WI38 (cell line): Measurements from ENCODE around the gene MRPS18C.
"Not testable (repeated sequence)": the region's sequence is repeated elsewhere in the genome, so short reads cannot be mapped to it uniquely, and the experiment has no call there.

ENCODE experiments used
- H3K4me3 ChIP-seq: 2 replicates; pipeline ENCODE4 v1.5.1; 2011; ENCODE audit warnings: low read depth, mild to moderate bottlenecking, control low read depth, low read length
- TF ChIP-seq, protein P1 (sequence below): IDR thresholded peaks from 2 replicates; pipeline ENCODE4 v1.5.1; 2012; ENCODE audit warnings: low read depth, mild to moderate bottlenecking, control low read depth, low read length

The MRPS18C gene

DNA sequence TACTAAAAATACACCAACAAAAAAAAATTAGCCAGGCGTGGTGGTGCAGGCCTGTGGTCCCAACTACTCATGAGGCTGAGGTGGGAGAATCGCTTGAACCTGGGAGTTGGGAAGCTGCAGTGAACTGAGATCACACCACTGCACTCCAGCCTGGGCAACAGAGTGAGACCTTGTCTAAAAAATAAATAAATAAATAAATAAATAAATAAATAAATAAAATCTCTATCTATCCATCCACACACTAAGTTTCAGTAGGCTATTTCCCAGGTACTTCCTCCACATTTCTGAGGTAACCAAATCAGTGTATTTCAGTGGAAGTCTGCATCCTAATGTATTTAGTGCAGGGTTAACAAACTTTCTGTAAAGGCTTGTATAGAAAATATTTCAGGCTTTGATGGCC, 18.1 kb downstream of the MRPS18C start:
- TF ChIP-seq, protein P1, sequence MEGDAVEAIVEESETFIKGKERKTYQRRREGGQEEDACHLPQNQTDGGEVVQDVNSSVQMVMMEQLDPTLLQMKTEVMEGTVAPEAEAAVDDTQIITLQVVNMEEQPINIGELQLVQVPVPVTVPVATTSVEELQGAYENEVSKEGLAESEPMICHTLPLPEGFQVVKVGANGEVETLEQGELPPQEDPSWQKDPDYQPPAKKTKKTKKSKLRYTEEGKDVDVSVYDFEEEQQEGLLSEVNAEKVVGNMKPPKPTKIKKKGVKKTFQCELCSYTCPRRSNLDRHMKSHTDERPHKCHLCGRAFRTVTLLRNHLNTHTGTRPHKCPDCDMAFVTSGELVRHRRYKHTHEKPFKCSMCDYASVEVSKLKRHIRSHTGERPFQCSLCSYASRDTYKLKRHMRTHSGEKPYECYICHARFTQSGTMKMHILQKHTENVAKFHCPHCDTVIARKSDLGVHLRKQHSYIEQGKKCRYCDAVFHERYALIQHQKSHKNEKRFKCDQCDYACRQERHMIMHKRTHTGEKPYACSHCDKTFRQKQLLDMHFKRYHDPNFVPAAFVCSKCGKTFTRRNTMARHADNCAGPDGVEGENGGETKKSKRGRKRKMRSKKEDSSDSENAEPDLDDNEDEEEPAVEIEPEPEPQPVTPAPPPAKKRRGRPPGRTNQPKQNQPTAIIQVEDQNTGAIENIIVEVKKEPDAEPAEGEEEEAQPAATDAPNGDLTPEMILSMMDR: no peak
- no peak overlapping the region for H3K4me3 ChIP-seq

DNA sequence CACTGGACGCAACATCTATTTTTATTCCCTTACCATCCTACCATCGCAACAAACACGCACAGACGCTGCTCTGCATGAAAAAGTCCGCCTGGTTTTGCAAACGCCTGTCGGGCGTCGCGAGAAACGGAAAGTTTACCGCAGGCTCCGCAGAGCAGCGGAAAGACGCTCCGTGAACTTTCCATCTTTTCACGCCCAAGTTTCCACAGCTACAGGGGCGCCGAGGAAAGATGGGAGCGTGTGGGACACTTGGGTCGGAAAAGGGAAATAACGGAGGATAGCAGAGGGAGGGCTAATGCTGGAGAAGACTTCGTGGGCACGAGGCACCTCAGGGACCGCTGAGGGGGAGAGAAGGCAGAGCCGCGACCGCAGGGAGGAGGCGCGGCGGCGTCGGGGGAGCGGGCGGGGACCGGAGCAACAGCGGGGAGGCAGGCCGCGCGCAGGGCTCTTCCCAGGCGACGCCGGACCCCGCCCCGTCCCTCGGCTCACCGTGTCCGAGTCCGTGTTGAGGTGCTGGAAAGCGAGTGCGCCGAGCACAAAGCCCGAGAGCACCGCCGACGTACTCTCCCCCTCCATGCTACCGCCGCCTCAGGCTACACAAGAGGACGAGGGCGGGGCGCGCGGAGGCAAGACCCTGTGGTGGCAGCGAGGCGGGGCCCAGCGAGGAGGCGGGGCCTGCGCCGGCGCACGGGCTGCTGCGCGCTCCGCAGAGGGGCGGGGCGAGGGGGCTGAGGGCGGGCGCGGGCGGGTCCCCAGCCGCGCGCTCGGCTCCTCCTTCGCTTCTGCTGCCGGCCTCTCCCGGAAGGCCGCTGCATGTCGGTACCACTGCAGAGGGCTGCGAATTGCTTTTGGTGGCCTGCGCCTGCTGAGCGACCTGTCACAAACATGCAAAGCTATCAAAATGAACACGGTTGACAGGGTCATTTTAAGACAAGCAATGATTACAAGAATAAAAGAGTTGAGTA, 28.9 kb downstream of the MRPS18C start, which contains the start of gene ABRAXAS1:
ABRAXAS1 (minus strand) TSS at position 601 of the 962 bp plus-strand sequence; CDS start at position 573, 28 bp downstream.
- H3K4me3 ChIP-seq: peak within 1 kb of the TSS; percentile 86
- TF ChIP-seq, protein P1: no peak

- TF ChIP-seq, protein P1: no peak
- H3K4me3 ChIP-seq: no peak overlapping the region
Observed at GRCh38 chr4:83486457-83487129, 30.7 kb downstream of the MRPS18C start.

GRCh38 chr4:83489711-83490326, 34.0 kb downstream of the MRPS18C start:
- TF ChIP-seq, protein P1: no peak
- H3K4me3 ChIP-seq: no peak overlapping the region

GRCh38 chr4:83490876-83491450, 35.1 kb downstream of the MRPS18C start:
- H3K4me3 ChIP-seq: no peak overlapping the region
- TF ChIP-seq, protein P1: peak; percentile 85

GRCh38 chr4:83496085-83496917, 40.4 kb downstream of the MRPS18C start:
- H3K4me3 ChIP-seq: not testable (repeated sequence)
